ENCODE measurements around the gene CCDC71L.
"Not testable (repeated sequence)": the region's sequence is repeated elsewhere in the genome, so short reads cannot be mapped to it uniquely, and the experiment has no call there.

CCDC71L gene

GRCh38 chr7:106683941-106684340 is 23.0 kb upstream of the CCDC71L start:
- ChIA-PET CTCF (no interaction called here), POLR2A (no interaction called here)
- no peak overlapping the region for H3K4me3 ChIP-seq (ENCODE audit: low read depth, low read length)
- no peak for TF ChIP-seq CTCF (IDR thresholded peaks at IDR 0.05; ENCODE audit: insufficient read depth, low read length, missing control alignments)
- no peak for DNase-seq (ENCODE audit: low read depth, low spot score)

- TF ChIP-seq CTCF (IDR thresholded peaks at IDR 0.05; ENCODE audit: insufficient read depth, low read length, missing control alignments), result no peak
- POLR2A ChIA-PET, result no interaction called here
- no peak for DNase-seq (ENCODE audit: low read depth, low spot score)
- CTCF ChIA-PET, result interaction anchor here (2.1 kb wide), 1 partner anchor 22 kb away, joined by 11 read pairs; the partner anchor contains the start of gene CCDC71L
- no peak overlapping the region for H3K4me3 ChIP-seq (ENCODE audit: low read depth, low read length)
Observed at GRCh38 chr7:106681815-106682495, 21.0 kb upstream of the CCDC71L start.

GRCh38 chr7:106679153-106679931 is 18.4 kb upstream of the CCDC71L start:
- no peak overlapping the region for H3K4me3 ChIP-seq (ENCODE audit: low read depth, low read length)
- POLR2A ChIA-PET, result no interaction called here
- no peak for DNase-seq (ENCODE audit: low read depth, low spot score)
- TF ChIP-seq CTCF (IDR thresholded peaks at IDR 0.05; ENCODE audit: insufficient read depth, low read length, missing control alignments), result no peak
- CTCF ChIA-PET, result interaction anchor here (0.6 to 1.6 kb wide), 6 partner anchors 11 to 137 kb away, joined by 3 to 6 read pairs (median 4); no protein-coding TSS in a partner anchor

- no peak for TF ChIP-seq CTCF (IDR thresholded peaks at IDR 0.05; ENCODE audit: insufficient read depth, low read length, missing control alignments)
- H3K4me3 ChIP-seq (ENCODE audit: low read depth, low read length), result no peak overlapping the region
- no peak for DNase-seq (ENCODE audit: low read depth, low spot score)
- ChIA-PET POLR2A (no interaction called here), CTCF (interaction anchor here (0.6 to 1.6 kb wide), 6 partner anchors 11 to 136 kb away, joined by 3 to 6 read pairs (median 4); no protein-coding TSS in a partner anchor)
Observed at GRCh38 chr7:106678795-106679152, 17.8 kb upstream of the CCDC71L start.

- H3K4me3 ChIP-seq (ENCODE audit: low read depth, low read length); POLR2A ChIA-PET; DNase-seq (ENCODE audit: low read depth, low spot score); CTCF ChIA-PET: not testable (repeated sequence)
Observed at GRCh38 chr7:106676506-106676905, 15.5 kb upstream of the CCDC71L start.

GRCh38 chr7:106673688-106674087 is 12.7 kb upstream of the CCDC71L start:
- DNase-seq (ENCODE audit: low read depth, low spot score); POLR2A ChIA-PET; H3K4me3 ChIP-seq (ENCODE audit: low read depth, low read length): not testable (repeated sequence)
- CTCF ChIA-PET, result interaction anchor here (1.6 kb wide), 1 partner anchor 9 kb away, joined by 3 read pairs; no protein-coding TSS in a partner anchor

- POLR2A ChIA-PET; H3K4me3 ChIP-seq (ENCODE audit: low read depth, low read length); DNase-seq (ENCODE audit: low read depth, low spot score); CTCF ChIA-PET: not testable (repeated sequence)
Observed at GRCh38 chr7:106671930-106672329, 11.0 kb upstream of the CCDC71L start.

Measured in AG04449 (cell line).